Measurements from ENCODE around the gene CCDC171. TPM values are rescaled to one million over a fixed set of nuclear protein-coding genes. Genes with fewer than 3 reads are reported as not detected.

The CCDC171 gene
- total RNA-seq, 1 donor from 2014 or later: 1.2 TPM

DNA sequence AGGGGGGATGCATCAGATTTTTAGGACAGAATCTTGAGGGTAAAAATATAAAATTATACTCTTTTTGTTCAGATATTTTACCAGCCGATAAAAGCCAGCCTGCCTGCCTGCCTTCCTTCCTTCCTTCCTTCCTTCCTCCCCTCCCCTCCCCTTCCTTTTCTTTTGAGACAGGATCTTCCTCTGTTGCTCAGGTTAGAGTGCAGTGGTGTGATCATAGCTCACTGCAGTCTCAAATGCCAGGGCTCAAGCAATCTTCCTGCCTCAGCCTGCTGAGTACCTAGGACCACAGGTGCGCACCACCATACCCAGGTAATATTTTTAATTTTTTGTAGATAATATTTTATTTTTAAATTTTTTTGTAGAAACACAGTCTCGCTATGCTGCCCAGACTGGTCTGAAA, 330.0 kb downstream of the CCDC171 start:
- Mint-ChIP-seq H3K27me3 (ENCODE audit: low read depth, unreplicated experiment) (no peaks in the 10 kb centered on the region), H3K9me3 (ENCODE audit: unreplicated experiment) (no peaks in the 10 kb centered on the region), H3K4me1 (ENCODE audit: low read depth, unreplicated experiment) (peaks cover 9% of the 10 kb centered on the region), H3K27ac (ENCODE audit: unreplicated experiment) (no peak overlapping the region), H3K36me3 (ENCODE audit: low read depth, unreplicated experiment) (no peaks in the 10 kb centered on the region), H3K4me3 (ENCODE audit: unreplicated experiment) (no peak overlapping the region)
- Histone ChIP-seq H3K27ac (ENCODE audit: low read depth, low read length) (no peak overlapping the region), H3K79me2 (ENCODE audit: insufficient read depth, low read length) (no peaks in the 10 kb centered on the region), H2AFZ (ENCODE audit: low read depth, low read length) (no peak overlapping the region), H3K9ac (ENCODE audit: low read length) (no peak overlapping the region), H3K4me3 (ENCODE audit: insufficient read depth, low read depth, low read length) (no peak overlapping the region), H3K4me2 (ENCODE audit: low read length) (no peak overlapping the region), H3K9me3 (ENCODE audit: insufficient read depth, low read depth, low read length) (peaks cover 2% of the 10 kb centered on the region), H3K27me3 (ENCODE audit: insufficient read depth, low read length) (no peaks in the 10 kb centered on the region), H4K20me1 (ENCODE audit: insufficient read depth, low read length) (no peaks in the 10 kb centered on the region), H3K36me3 (ENCODE audit: insufficient read depth, low read length) (no peaks in the 10 kb centered on the region), H3K4me1 (ENCODE audit: insufficient read depth, low read length) (no peaks in the 10 kb centered on the region)
- no peak for DNase-seq (ENCODE audit: low read depth)
- FAIRE-seq: no peak
- TF ChIP-seq EZH2 (IDR thresholded peaks at IDR 0.05; ENCODE audit: insufficient read depth, low read length): no peak
- TF ChIP-seq, protein P1, sequence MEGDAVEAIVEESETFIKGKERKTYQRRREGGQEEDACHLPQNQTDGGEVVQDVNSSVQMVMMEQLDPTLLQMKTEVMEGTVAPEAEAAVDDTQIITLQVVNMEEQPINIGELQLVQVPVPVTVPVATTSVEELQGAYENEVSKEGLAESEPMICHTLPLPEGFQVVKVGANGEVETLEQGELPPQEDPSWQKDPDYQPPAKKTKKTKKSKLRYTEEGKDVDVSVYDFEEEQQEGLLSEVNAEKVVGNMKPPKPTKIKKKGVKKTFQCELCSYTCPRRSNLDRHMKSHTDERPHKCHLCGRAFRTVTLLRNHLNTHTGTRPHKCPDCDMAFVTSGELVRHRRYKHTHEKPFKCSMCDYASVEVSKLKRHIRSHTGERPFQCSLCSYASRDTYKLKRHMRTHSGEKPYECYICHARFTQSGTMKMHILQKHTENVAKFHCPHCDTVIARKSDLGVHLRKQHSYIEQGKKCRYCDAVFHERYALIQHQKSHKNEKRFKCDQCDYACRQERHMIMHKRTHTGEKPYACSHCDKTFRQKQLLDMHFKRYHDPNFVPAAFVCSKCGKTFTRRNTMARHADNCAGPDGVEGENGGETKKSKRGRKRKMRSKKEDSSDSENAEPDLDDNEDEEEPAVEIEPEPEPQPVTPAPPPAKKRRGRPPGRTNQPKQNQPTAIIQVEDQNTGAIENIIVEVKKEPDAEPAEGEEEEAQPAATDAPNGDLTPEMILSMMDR (IDR thresholded peaks at IDR 0.05; ENCODE audit: insufficient read depth, low read depth, low read length): no peak

DNA sequence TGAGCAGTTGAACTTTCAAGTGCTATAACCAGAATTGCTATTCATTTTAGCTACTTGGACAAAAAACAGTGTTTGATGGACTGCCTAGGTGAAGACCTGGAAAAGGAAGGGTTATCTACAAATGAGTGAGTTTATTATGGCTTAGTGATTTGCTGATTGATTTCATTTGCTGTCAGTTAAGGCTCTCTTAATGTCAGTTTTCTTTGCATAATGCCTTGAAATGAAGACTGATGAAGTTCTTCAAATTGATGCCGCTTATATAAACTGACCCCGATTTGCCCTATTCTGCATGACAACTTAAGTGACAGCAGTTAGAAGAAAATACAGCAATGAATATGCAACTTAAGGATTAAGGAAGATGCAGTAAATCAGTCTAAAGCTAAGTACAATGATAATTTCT, 332.6 kb downstream of the CCDC171 start:
- Histone ChIP-seq H3K4me1 (ENCODE audit: insufficient read depth, low read length) (no peaks in the 10 kb centered on the region), H4K20me1 (ENCODE audit: insufficient read depth, low read length) (no peaks in the 10 kb centered on the region), H3K9me3 (ENCODE audit: insufficient read depth, low read depth, low read length) (no peaks in the 10 kb centered on the region), H3K27ac (ENCODE audit: low read depth, low read length) (no peak overlapping the region), H3K4me2 (ENCODE audit: low read length) (no peak overlapping the region), H3K27me3 (ENCODE audit: insufficient read depth, low read length) (no peaks in the 10 kb centered on the region), H3K4me3 (ENCODE audit: insufficient read depth, low read depth, low read length) (no peak overlapping the region), H2AFZ (ENCODE audit: low read depth, low read length) (no peak overlapping the region), H3K9ac (ENCODE audit: low read length) (no peak overlapping the region), H3K79me2 (ENCODE audit: insufficient read depth, low read length) (no peaks in the 10 kb centered on the region), H3K36me3 (ENCODE audit: insufficient read depth, low read length) (no peaks in the 10 kb centered on the region)
- Mint-ChIP-seq H3K27ac (ENCODE audit: unreplicated experiment) (no peak overlapping the region), H3K9me3 (ENCODE audit: unreplicated experiment) (no peaks in the 10 kb centered on the region), H3K36me3 (ENCODE audit: low read depth, unreplicated experiment) (peaks cover 2% of the 10 kb centered on the region), H3K4me1 (ENCODE audit: low read depth, unreplicated experiment) (peaks cover 18% of the 10 kb centered on the region), H3K4me3 (ENCODE audit: unreplicated experiment) (no peak overlapping the region), H3K27me3 (ENCODE audit: low read depth, unreplicated experiment) (no peaks in the 10 kb centered on the region)
- DNase-seq (ENCODE audit: low read depth): no peak
- TF ChIP-seq, protein P1 (IDR thresholded peaks at IDR 0.05; ENCODE audit: insufficient read depth, low read depth, low read length): no peak
- no peak for TF ChIP-seq EZH2 (IDR thresholded peaks at IDR 0.05; ENCODE audit: insufficient read depth, low read length)
- no peak for FAIRE-seq

DNA sequence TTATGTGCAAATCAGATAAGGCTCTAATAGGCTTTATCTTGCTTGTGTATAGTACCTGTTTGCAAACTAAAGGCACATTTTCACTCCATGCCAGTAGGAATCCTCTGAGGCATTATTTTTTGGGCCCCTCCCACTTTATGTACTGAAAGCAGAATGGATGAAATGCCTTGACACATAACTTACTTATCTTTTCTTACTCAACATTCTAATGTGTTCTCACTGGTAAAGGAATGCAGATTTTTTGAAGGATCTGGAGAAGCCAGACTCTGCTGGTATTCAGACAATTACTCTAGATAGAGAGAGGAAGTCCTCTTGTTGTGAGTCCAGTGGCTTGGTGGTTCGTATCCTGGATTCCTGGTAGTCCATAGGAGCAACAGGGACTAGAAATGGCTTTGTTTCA, 336.7 kb downstream of the CCDC171 start:
- no peaks in the 10 kb centered on the region for H3K27me3 ChIP-seq (ENCODE audit: insufficient read depth, low read length)
- Mint-ChIP-seq H3K27ac (ENCODE audit: unreplicated experiment) (peak overlapping the region; percentile 43), H3K27me3 (ENCODE audit: low read depth, unreplicated experiment) (no peaks in the 10 kb centered on the region), H3K36me3 (ENCODE audit: low read depth, unreplicated experiment) (peaks cover 2% of the 10 kb centered on the region), H3K9me3 (ENCODE audit: unreplicated experiment) (peaks cover 4% of the 10 kb centered on the region), H3K4me3 (ENCODE audit: unreplicated experiment) (no peak overlapping the region), H3K4me1 (ENCODE audit: low read depth, unreplicated experiment) (peaks cover 9% of the 10 kb centered on the region)
- no peaks in the 10 kb centered on the region for H3K79me2 ChIP-seq (ENCODE audit: insufficient read depth, low read length)
- no peaks in the 10 kb centered on the region for H3K36me3 ChIP-seq (ENCODE audit: insufficient read depth, low read length)
- H3K4me3 ChIP-seq (ENCODE audit: insufficient read depth, low read depth, low read length): no peak overlapping the region
- H4K20me1 ChIP-seq (ENCODE audit: insufficient read depth, low read length): no peaks in the 10 kb centered on the region
- H3K27ac ChIP-seq (ENCODE audit: low read depth, low read length): no peak overlapping the region
- TF ChIP-seq EZH2 (IDR thresholded peaks at IDR 0.05; ENCODE audit: insufficient read depth, low read length): no peak
- TF ChIP-seq, protein P1 (IDR thresholded peaks at IDR 0.05; ENCODE audit: insufficient read depth, low read depth, low read length): no peak
- H3K4me2 ChIP-seq (ENCODE audit: low read length): no peak overlapping the region
- H3K4me1 ChIP-seq (ENCODE audit: insufficient read depth, low read length): no peaks in the 10 kb centered on the region
- no peaks in the 10 kb centered on the region for H3K9me3 ChIP-seq (ENCODE audit: insufficient read depth, low read depth, low read length)
- no peak overlapping the region for H2AFZ ChIP-seq (ENCODE audit: low read depth, low read length)
- FAIRE-seq: peak; percentile 58
- no peak overlapping the region for H3K9ac ChIP-seq (ENCODE audit: low read length)
- peak; percentile 83 for DNase-seq (ENCODE audit: low read depth)

Data from astrocyte (in vitro differentiated cells and primary cell).